GM23338 (cell line): ENCODE measurements around the gene C11orf24.

Experiments
- CREB1 ChIP-seq: fragments of 250-450 bp; sonication (Bioruptor Pico); IDR thresholded peaks from 2 replicates; pipeline ENCODE4 v1.5.0; 2020; ENCODE audit warnings: low read depth, mild to moderate bottlenecking, moderate library complexity
- CTCF ChIP-seq, 2 experiments: fragments of 200-600 bp in 1 of 2; sonication (generic) in 1 of 2; conservative IDR thresholded peaks; 2 replicates each; pipeline versions ENCODE4 v1.5.1 to v1.6.1; 2016 to 2017; ENCODE audit warnings: antibody characterized with exemption in 2 of 2, low read depth in 2 of 2, mild to moderate bottlenecking in 2 of 2, moderate library complexity in 1 of 2
- EZH2 ChIP-seq: fragments of 200-600 bp; sonication (generic); IDR thresholded peaks from one replicate; pipeline ENCODE4 v1.8.0; 2017; ENCODE audit warnings: antibody characterized with exemption, mild to moderate bottlenecking, low read depth; ENCODE audit not compliant: unreplicated experiment
- EZH2phosphoT487 ChIP-seq: fragments of 200-600 bp; sonication (generic); IDR thresholded peaks from one replicate; pipeline ENCODE4 v1.8.1; 2018; ENCODE audit warnings: antibody characterized with exemption; ENCODE audit not compliant: unreplicated experiment
- JUNB ChIP-seq: IDR thresholded peaks from one replicate; pipeline ENCODE4 v1.6.1; 2016; ENCODE audit warnings: antibody characterized with exemption; ENCODE audit not compliant: unreplicated experiment
- NANOG ChIP-seq: IDR thresholded peaks from 2 replicates; pipeline ENCODE4 v1.6.1; 2016; ENCODE audit warnings: antibody characterized with exemption, borderline replicate concordance
- POLR2AphosphoS5 ChIP-seq: IDR thresholded peaks from 2 replicates; pipeline ENCODE4 v1.6.1; 2016; ENCODE audit warnings: antibody characterized with exemption, low read depth
- REST ChIP-seq: IDR thresholded peaks from one replicate; pipeline ENCODE4 v1.6.1; 2018; ENCODE audit warnings: antibody characterized with exemption; ENCODE audit not compliant: unreplicated experiment
- ZNF114 ChIP-seq: fragments of 250-450 bp; sonication (Bioruptor Pico); IDR thresholded peaks from 2 replicates; pipeline ENCODE4 v1.5.0; 2020; ENCODE audit warnings: mild to moderate bottlenecking, moderate library complexity

DNA sequence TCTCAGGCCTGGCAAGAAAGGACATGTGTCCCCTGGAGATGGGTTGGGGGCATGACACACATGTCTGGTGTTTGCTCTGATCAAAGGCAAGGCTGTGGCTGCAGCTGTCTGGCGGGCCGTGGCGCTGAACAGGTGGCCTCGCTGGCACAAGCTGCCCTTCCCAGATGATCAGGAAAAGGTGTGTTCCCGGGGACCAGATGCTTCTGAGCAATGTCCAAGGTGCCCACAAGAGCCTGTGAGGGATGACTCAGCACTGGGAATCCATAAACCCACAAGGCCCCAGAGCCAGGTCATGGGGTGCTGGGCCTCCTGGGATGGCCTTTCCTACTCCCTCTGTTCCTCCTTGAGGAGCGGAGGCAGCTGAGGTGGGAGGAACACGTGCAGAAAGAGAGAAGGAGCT, 30.9 kb upstream of the C11orf24 start:
- TF ChIP-seq CTCF (conservative IDR thresholded peaks at IDR 0.05; ENCODE audit: low read depth in 2 of 2) (no peak), POLR2AphosphoS5 (no peak), EZH2 (no peak), JUNB (no peak), CREB1 (CRISPR knock-in tag) (no peak), EZH2phosphoT487 (no peak), REST (no peak), NANOG (no peak), ZNF114 (no peak)
